Suprapubic skin (tissue), 4 donors: ENCODE data around the gene APOBEC3H.
"Not testable (repeated sequence)": the region's sequence is repeated elsewhere in the genome, so short reads cannot be mapped to it uniquely, and the experiment has no call there.

Experiments
- POLR2A ChIP-seq, 2 donors: fragments of 450-650 bp; IDR thresholded peaks; one replicate each; pipeline ENCODE4 v1.6.1; 2017; ENCODE audit warnings: antibody characterized with exemption in 2 of 2, mild to moderate bottlenecking in 2 of 2, moderate library complexity in 2 of 2
- POLR2AphosphoS5 ChIP-seq, 3 donors: sonication (generic); formaldehyde crosslinking; IDR thresholded peaks; one replicate each; pipeline ENCODE4 v1.6.1; 2017; ENCODE audit warnings: antibody characterized with exemption in 3 of 3
- TF ChIP-seq, protein P1 (sequence below), 2 donors: fragments of 200-600 bp in 1 of 2; fragments of 450-650 bp in 1 of 2; sonication (generic) in 1 of 2; IDR thresholded peaks; one replicate each; pipeline ENCODE4 v1.5.1; 2016 to 2019; ENCODE audit warnings: antibody characterized with exemption in 2 of 2, mild to moderate bottlenecking in 1 of 2, moderate library complexity in 1 of 2

DNA sequence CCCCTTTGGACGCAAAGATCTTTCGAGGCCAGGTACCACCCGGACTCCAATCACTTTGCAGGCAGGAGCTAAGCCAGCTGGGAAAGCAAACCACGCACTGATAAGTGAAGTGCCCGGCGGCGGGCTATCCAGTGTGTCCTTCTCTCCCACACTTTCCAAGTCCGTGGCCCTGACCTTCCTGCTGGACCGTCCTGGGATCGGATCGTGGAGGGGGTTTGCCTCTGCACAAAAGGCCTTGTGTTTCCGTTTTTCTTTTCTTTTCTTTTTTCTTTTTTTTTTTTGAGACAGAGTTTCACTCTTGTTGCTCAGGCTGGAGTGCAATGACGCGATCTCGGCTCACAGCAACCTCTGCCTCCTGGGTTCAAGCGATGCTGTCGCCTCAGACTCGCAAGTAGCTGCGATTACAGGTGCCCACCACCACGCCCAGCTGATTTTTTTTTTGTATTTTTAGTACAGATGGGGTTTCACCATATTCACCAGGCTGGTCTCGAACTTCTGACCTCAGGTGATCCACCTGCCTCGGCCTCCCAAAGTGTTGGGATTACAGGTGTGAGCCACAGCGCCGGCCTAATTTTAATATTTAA, 17.9 kb upstream of the APOBEC3H start:
- TF ChIP-seq, protein P1, sequence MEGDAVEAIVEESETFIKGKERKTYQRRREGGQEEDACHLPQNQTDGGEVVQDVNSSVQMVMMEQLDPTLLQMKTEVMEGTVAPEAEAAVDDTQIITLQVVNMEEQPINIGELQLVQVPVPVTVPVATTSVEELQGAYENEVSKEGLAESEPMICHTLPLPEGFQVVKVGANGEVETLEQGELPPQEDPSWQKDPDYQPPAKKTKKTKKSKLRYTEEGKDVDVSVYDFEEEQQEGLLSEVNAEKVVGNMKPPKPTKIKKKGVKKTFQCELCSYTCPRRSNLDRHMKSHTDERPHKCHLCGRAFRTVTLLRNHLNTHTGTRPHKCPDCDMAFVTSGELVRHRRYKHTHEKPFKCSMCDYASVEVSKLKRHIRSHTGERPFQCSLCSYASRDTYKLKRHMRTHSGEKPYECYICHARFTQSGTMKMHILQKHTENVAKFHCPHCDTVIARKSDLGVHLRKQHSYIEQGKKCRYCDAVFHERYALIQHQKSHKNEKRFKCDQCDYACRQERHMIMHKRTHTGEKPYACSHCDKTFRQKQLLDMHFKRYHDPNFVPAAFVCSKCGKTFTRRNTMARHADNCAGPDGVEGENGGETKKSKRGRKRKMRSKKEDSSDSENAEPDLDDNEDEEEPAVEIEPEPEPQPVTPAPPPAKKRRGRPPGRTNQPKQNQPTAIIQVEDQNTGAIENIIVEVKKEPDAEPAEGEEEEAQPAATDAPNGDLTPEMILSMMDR (IDR thresholded peaks at IDR 0.05): not testable (repeated sequence)
- TF ChIP-seq POLR2A, POLR2AphosphoS5 (IDR thresholded peaks at IDR 0.05): not testable (repeated sequence)
